Neural cell (in vitro differentiated cells): Measurements from ENCODE around the gene MYCBPAP. TPM values are rescaled to one million over a fixed set of nuclear protein-coding genes. Genes with fewer than 3 reads are reported as not detected.

Source experiments
- H2AFZ ChIP-seq: fragments of 200-600, 300-800 bp; sonication (generic), shearing (Covaris generic); 2 replicates; pipeline ENCODE4 v1.6.0; 2014; ENCODE audit warnings: low read depth, mild to moderate bottlenecking, antibody characterized with exemption, low read length, moderate library complexity
- H3F3A ChIP-seq: fragments of 200-600 bp; shearing (Covaris generic); 2 replicates; pipeline ENCODE4 v1.6.1; 2016; ENCODE audit warnings: mild to moderate bottlenecking, moderate library complexity, mixed read lengths, antibody characterized with exemption, low read length; ENCODE audit not compliant: insufficient read depth, poor library complexity, severe bottlenecking
- H3K27ac ChIP-seq: fragments of 200-600, 300-800 bp; sonication (generic), shearing (Covaris generic); 2 replicates; pipeline ENCODE4 v1.5.1; 2014; ENCODE audit warnings: mild to moderate bottlenecking, low read length, moderate library complexity
- H3K27me3 ChIP-seq: fragments of 300-800, 200-600 bp; sonication (generic), shearing (Covaris generic); 2 replicates; pipeline ENCODE4 v1.6.0; 2014; ENCODE audit warnings: mild to moderate bottlenecking, low read depth, low read length, moderate library complexity; ENCODE audit not compliant: insufficient read depth
- H3K36me3 ChIP-seq: fragments of 300-800, 200-600 bp; sonication (generic), shearing (Covaris generic); 2 replicates; pipeline ENCODE4 v1.5.1; 2014; ENCODE audit warnings: mild to moderate bottlenecking, antibody characterized with exemption, low read length, moderate library complexity; ENCODE audit not compliant: insufficient read depth
- H3K4me2 ChIP-seq: fragments of 300-800, 200-600 bp; sonication (generic), shearing (Covaris generic); 2 replicates; pipeline ENCODE4 v1.6.0; 2014; ENCODE audit warnings: mild to moderate bottlenecking, low read length
- H3K4me3 ChIP-seq: fragments of 300-800, 200-600 bp; sonication (generic), shearing (Covaris generic); 2 replicates; pipeline ENCODE4 v1.5.1; 2014; ENCODE audit warnings: mild to moderate bottlenecking, low read length, moderate library complexity
- H3K79me2 ChIP-seq: fragments of 200-600 bp; shearing (Covaris generic); replicated peaks from 2 replicates; pipeline ENCODE4 v1.6.0; 2014; ENCODE audit warnings: mild to moderate bottlenecking, low read length, moderate library complexity; ENCODE audit not compliant: insufficient read depth
- H3K9ac ChIP-seq: fragments of 300-800, 200-600 bp; sonication (generic), shearing (Covaris generic); 2 replicates; pipeline ENCODE4 v1.6.1; 2016; ENCODE audit warnings: mild to moderate bottlenecking, low read length, mixed read lengths
- H3K9me2 ChIP-seq: fragments of 200-600 bp; shearing (Covaris generic); 2 replicates; pipeline ENCODE4 v1.6.1; 2016; ENCODE audit warnings: mild to moderate bottlenecking, low read length, mixed read lengths; ENCODE audit not compliant: insufficient read depth
- H3K9me3 ChIP-seq: fragments of 200-600, 300-800 bp; sonication (generic), shearing (Covaris generic); 2 replicates; pipeline ENCODE4 v1.6.1; 2016; ENCODE audit warnings: mild to moderate bottlenecking, mixed run types, low read length, moderate library complexity, mixed read lengths
- H4K20me1 ChIP-seq: fragments of 200-600 bp; shearing (Covaris generic); 2 replicates; pipeline ENCODE4 v1.6.1; 2016; ENCODE audit warnings: mild to moderate bottlenecking, mixed run types; ENCODE audit not compliant: insufficient read depth
- CTCF ChIP-seq: fragments of 450-650 bp; IDR thresholded peaks from 2 replicates; pipeline ENCODE4 v1.5.1; 2014; ENCODE audit warnings: antibody characterized with exemption, mild to moderate bottlenecking, moderate library complexity; ENCODE audit not compliant: poor library complexity, severe bottlenecking
- EP300 ChIP-seq: fragments of 450-650 bp; conservative IDR thresholded peaks from 2 replicates; pipeline ENCODE4 v1.6.1; 2014; ENCODE audit warnings: antibody characterized with exemption, mild to moderate bottlenecking, moderate library complexity; ENCODE audit not compliant: poor library complexity, severe bottlenecking
- EZH2 ChIP-seq: fragments of 200-600, 300-800 bp; shearing (Covaris generic), sonication (generic); IDR thresholded peaks from 2 replicates; pipeline ENCODE4 v1.6.1; 2014; ENCODE audit warnings: antibody characterized with exemption, low read length, borderline replicate concordance, mild to moderate bottlenecking; ENCODE audit not compliant: insufficient read depth, poor library complexity, severe bottlenecking
- MXI1 ChIP-seq: fragments of 450-650 bp; conservative IDR thresholded peaks from 2 replicates; pipeline ENCODE4 v1.6.1; 2014; ENCODE audit warnings: antibody characterized with exemption, mild to moderate bottlenecking; ENCODE audit not compliant: poor library complexity, severe bottlenecking
- POLR2AphosphoS5 ChIP-seq: IDR thresholded peaks from 2 replicates; pipeline ENCODE4 v1.6.1; 2012
- RAD21 ChIP-seq: fragments of 450-650 bp; conservative IDR thresholded peaks from 2 replicates; pipeline ENCODE4 v1.6.1; 2014; ENCODE audit warnings: antibody characterized with exemption, mild to moderate bottlenecking, moderate library complexity
- SMC3 ChIP-seq: fragments of 450-650 bp; conservative IDR thresholded peaks from 2 replicates; pipeline ENCODE4 v1.6.1; 2014; ENCODE audit warnings: antibody characterized with exemption, mild to moderate bottlenecking, moderate library complexity; ENCODE audit not compliant: poor library complexity
- TAF1 ChIP-seq: IDR thresholded peaks from 2 replicates; pipeline ENCODE4 v1.6.1; 2012; ENCODE audit warnings: low read depth
- polyA plus RNA-seq: library from polyadenylated mRNA; depleted of rRNA; stranded (reverse); fragments of >200 nt; gene quantifications from 2 replicates; pipeline ENCODE4 v1.2.3, GENCODE V29; 2014
- TF ChIP-seq, protein P1 (sequence below): IDR thresholded peaks from 2 replicates; pipeline ENCODE4 v1.6.1; 2012; ENCODE audit warnings: borderline replicate concordance

Gene MYCBPAP
- polyA plus RNA-seq, 1 donor from 2014 or later = 0.35 TPM

DNA sequence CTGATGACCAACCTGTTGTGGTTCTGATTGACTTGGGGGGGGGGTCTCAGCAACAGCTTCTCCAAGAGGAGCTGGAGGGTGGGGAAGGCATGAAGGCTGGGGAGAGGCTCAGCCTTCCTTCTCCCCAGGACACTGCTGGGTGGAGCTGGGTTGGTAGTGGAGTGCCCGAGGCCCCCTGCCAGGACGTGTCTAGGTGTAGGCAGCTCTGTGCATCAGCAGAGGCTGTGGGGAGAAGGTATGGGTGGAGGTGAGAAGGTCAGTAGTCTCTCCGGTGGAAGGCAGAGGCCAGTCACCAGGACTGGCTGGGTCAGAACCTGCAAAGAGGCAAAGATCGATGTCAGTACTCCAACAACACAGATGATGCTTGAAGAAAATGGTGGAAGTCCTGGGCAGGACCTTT lies 43.5 kb upstream of the MYCBPAP start:
- no peaks in the 10 kb centered on the region for H3F3A ChIP-seq
- H3K9ac ChIP-seq = no peak overlapping the region
- no peaks in the 10 kb centered on the region for H3K36me3 ChIP-seq
- no peaks in the 10 kb centered on the region for H3K9me3 ChIP-seq
- H3K79me2 ChIP-seq = no peaks in the 10 kb centered on the region
- TF ChIP-seq EP300 = no peak
- TF ChIP-seq EZH2 = no peak
- TF ChIP-seq CTCF = no peak
- no peak overlapping the region for H3K27ac ChIP-seq
- no peaks in the 10 kb centered on the region for H3K9me2 ChIP-seq
- no peaks in the 10 kb centered on the region for H4K20me1 ChIP-seq
- peaks cover 24% of the 10 kb centered on the region for H3K27me3 ChIP-seq
- H2AFZ ChIP-seq = no peak overlapping the region
- H3K4me3 ChIP-seq = no peak overlapping the region
- H3K4me2 ChIP-seq = no peak overlapping the region

- Histone ChIP-seq H3F3A (no peaks in the 10 kb centered on the region), H3K9ac (no peak overlapping the region), H3K4me3 (no peak overlapping the region), H3K36me3 (no peaks in the 10 kb centered on the region), H3K27me3 (peaks cover 27% of the 10 kb centered on the region), H3K79me2 (no peaks in the 10 kb centered on the region), H3K27ac (no peak overlapping the region), H3K9me3 (no peaks in the 10 kb centered on the region), H4K20me1 (no peaks in the 10 kb centered on the region), H2AFZ (no peak overlapping the region), H3K9me2 (no peaks in the 10 kb centered on the region), H3K4me2 (no peak overlapping the region)
- no peak for TF ChIP-seq MXI1
- no peak for TF ChIP-seq CTCF
- TF ChIP-seq EZH2 = no peak
- no peak for TF ChIP-seq POLR2AphosphoS5
- no peak for TF ChIP-seq TAF1
- TF ChIP-seq SMC3 = no peak
- no peak for TF ChIP-seq EP300
Measured at GRCh38 chr17:50465171-50465570, 43.1 kb upstream of the MYCBPAP start.

DNA sequence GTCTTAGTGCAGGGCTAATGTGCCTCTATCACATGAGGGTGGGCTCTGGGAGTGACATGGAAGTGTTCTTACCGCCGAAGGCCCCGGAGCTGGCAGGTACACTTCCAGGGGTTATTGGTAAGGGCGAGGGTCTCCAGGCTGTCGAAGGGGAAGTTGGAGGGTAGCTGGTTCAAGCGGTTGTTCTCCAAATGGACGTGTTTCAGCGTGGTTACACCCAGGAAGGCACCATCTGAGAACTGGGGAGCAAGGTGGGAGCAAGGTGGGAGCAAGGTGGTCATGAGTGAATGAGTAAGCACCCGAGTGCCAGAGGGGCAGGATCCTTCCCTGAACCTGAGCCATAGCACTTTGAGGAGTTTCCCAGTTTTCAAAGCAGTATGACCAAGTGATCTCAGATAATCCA lies 42.6 kb upstream of the MYCBPAP start:
- Histone ChIP-seq H4K20me1 (no peaks in the 10 kb centered on the region), H3K36me3 (no peaks in the 10 kb centered on the region), H3K4me3 (no peak overlapping the region), H3K27me3 (peaks cover 27% of the 10 kb centered on the region), H3K27ac (no peak overlapping the region), H2AFZ (no peak overlapping the region), H3K9me2 (no peaks in the 10 kb centered on the region), H3K9me3 (no peaks in the 10 kb centered on the region), H3K79me2 (no peaks in the 10 kb centered on the region), H3F3A (no peaks in the 10 kb centered on the region), H3K4me2 (no peak overlapping the region), H3K9ac (no peak overlapping the region)
- TF ChIP-seq CTCF (no peak), RAD21 (no peak), EZH2 (no peak), EP300 (no peak), MXI1 (no peak), SMC3 (no peak)
- TF ChIP-seq, protein P1, sequence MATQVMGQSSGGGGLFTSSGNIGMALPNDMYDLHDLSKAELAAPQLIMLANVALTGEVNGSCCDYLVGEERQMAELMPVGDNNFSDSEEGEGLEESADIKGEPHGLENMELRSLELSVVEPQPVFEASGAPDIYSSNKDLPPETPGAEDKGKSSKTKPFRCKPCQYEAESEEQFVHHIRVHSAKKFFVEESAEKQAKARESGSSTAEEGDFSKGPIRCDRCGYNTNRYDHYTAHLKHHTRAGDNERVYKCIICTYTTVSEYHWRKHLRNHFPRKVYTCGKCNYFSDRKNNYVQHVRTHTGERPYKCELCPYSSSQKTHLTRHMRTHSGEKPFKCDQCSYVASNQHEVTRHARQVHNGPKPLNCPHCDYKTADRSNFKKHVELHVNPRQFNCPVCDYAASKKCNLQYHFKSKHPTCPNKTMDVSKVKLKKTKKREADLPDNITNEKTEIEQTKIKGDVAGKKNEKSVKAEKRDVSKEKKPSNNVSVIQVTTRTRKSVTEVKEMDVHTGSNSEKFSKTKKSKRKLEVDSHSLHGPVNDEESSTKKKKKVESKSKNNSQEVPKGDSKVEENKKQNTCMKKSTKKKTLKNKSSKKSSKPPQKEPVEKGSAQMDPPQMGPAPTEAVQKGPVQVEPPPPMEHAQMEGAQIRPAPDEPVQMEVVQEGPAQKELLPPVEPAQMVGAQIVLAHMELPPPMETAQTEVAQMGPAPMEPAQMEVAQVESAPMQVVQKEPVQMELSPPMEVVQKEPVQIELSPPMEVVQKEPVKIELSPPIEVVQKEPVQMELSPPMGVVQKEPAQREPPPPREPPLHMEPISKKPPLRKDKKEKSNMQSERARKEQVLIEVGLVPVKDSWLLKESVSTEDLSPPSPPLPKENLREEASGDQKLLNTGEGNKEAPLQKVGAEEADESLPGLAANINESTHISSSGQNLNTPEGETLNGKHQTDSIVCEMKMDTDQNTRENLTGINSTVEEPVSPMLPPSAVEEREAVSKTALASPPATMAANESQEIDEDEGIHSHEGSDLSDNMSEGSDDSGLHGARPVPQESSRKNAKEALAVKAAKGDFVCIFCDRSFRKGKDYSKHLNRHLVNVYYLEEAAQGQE = no peak
